PC-9 (cell line): ENCODE results near the gene TAL2. TPM values are rescaled to one million over a fixed set of nuclear protein-coding genes. Genes with fewer than 3 reads are reported as not detected.

Experiments
- BruUV-seq: library from RNA; stranded (reverse); fragments of 400-500 nt; replicated peaks from 2 replicates; lab custom pipeline; 2021; lab: Mats Ljungman, UMichigan
- CTCF ChIA-PET: fragments of 300-600 bp; sonication (Branson Sonifier 250); formaldehyde crosslinking; loops from one replicate; lab custom pipeline; 2022; ENCODE audit warnings: antibody characterized with exemption; lab: Charles Lee
- POLR2A ChIA-PET: fragments of 300-600 bp; sonication (Branson Sonifier 250); formaldehyde crosslinking; loops from one replicate; lab custom pipeline; 2022; ENCODE audit warnings: antibody characterized with exemption; ENCODE audit not compliant: unreplicated experiment; lab: Charles Lee
- DNase-seq, 2 experiments: peaks; one replicate each; pipeline versions ENCODE4 v3.0.0 to v3.0.0-alpha.2; 2015 to 2022; ENCODE audit warnings: mixed read lengths in 1 of 2
- H2AFZ ChIP-seq: fragments of 200-600 bp; sonication (generic); 2 replicates; pipeline ENCODE4 v1.8.1; 2017; ENCODE audit warnings: antibody characterized with exemption
- H3F3A ChIP-seq: fragments of 200-600 bp; sonication (generic); 2 replicates; pipeline ENCODE4 v1.8.1; 2017; ENCODE audit warnings: antibody characterized with exemption, mild to moderate bottlenecking, low read depth; ENCODE audit not compliant: insufficient read depth
- H3K27ac ChIP-seq: fragments of 200-600 bp; sonication (generic); 2 replicates; pipeline ENCODE4 v1.6.1; 2016; ENCODE audit warnings: mixed run types
- H3K27me3 ChIP-seq: fragments of 200-600 bp; sonication (generic); 2 replicates; pipeline ENCODE4 v1.6.1; 2016; ENCODE audit warnings: low read depth, mixed run types; ENCODE audit not compliant: insufficient read depth
- H3K36me3 ChIP-seq: fragments of 200-600 bp; sonication (generic); 2 replicates; pipeline ENCODE4 v1.6.1; 2016; ENCODE audit warnings: low read depth, mixed run types
- H3K4me1 ChIP-seq: fragments of 200-600 bp; sonication (generic); replicated peaks from 2 replicates; pipeline ENCODE4 v1.6.1; 2016; ENCODE audit warnings: mixed run types; ENCODE audit not compliant: insufficient read depth
- H3K4me2 ChIP-seq: fragments of 200-600 bp; sonication (generic); 2 replicates; pipeline ENCODE4 v1.6.1; 2017; ENCODE audit warnings: mixed run types
- H3K4me3 ChIP-seq: fragments of 200-600 bp; sonication (generic); 2 replicates; pipeline ENCODE4 v1.6.1; 2016; ENCODE audit warnings: mixed run types
- H3K79me2 ChIP-seq: fragments of 200-600 bp; sonication (generic); 2 replicates; pipeline ENCODE4 v1.6.1; 2017; ENCODE audit warnings: low read depth, mixed run types
- H3K9me2 ChIP-seq: fragments of 200-600 bp; sonication (generic); 2 replicates; pipeline ENCODE4 v1.8.1; 2017; ENCODE audit warnings: mild to moderate bottlenecking; ENCODE audit not compliant: insufficient read depth
- H3K9me3 ChIP-seq: fragments of 200-600 bp; sonication (generic); 2 replicates; pipeline ENCODE4 v1.8.1; 2016; ENCODE audit warnings: low read depth; ENCODE audit not compliant: insufficient read depth
- H4K20me1 ChIP-seq: fragments of 200-600 bp; sonication (generic); 2 replicates; pipeline ENCODE4 v1.8.1; 2017; ENCODE audit not compliant: insufficient read depth
- EZH2 ChIP-seq: fragments of 200-600 bp; sonication (generic); IDR thresholded peaks from 2 replicates; pipeline ENCODE4 v1.8.0; 2017; ENCODE audit warnings: antibody characterized with exemption, low read depth
- intact Hi-C: fragments of 100-400 bp; cut with micrococcal nuclease; formaldehyde crosslinking; loops from one replicate; pipeline ENCODE4 v1.10.0; 2022; ENCODE audit not compliant: unreplicated experiment
- total RNA-seq: library from RNA; stranded (reverse); gene quantifications from 2 replicates; pipeline ENCODE4 v1.2.3, GENCODE V29; 2021
- TF ChIP-seq, protein P1 (sequence below): fragments of 200-600 bp; sonication (generic); conservative IDR thresholded peaks from 2 replicates; pipeline ENCODE4 v1.6.1; 2017; ENCODE audit warnings: mixed run types, antibody characterized with exemption, mild to moderate bottlenecking, moderate library complexity

TAL2 gene
- total RNA-seq, 1 experiment from 2014 or later = not detected

DNA sequence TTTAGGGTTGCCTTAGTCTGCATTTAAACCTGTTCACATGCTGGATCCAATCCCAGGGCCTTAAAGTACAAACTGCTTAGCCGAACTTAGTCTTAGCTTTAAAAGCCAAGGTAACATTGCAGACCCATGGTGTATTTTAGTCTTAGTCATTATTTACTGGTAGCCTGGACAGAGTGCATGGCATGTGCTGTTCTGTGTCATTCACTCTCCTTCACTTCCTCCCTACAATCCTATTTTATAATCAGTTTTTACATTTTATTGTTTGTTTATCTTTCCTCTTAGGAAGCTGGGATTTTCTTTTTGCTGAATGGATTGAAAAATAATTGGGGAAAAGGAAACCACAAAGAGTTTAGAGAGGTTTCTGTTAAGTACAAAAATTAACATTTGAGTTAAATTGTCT lies 29.4 kb upstream of the TAL2 start:
- ChIA-PET POLR2A (no interaction called here), CTCF (no interaction called here)
- TF ChIP-seq EZH2 = no peak
- TF ChIP-seq, protein P1, sequence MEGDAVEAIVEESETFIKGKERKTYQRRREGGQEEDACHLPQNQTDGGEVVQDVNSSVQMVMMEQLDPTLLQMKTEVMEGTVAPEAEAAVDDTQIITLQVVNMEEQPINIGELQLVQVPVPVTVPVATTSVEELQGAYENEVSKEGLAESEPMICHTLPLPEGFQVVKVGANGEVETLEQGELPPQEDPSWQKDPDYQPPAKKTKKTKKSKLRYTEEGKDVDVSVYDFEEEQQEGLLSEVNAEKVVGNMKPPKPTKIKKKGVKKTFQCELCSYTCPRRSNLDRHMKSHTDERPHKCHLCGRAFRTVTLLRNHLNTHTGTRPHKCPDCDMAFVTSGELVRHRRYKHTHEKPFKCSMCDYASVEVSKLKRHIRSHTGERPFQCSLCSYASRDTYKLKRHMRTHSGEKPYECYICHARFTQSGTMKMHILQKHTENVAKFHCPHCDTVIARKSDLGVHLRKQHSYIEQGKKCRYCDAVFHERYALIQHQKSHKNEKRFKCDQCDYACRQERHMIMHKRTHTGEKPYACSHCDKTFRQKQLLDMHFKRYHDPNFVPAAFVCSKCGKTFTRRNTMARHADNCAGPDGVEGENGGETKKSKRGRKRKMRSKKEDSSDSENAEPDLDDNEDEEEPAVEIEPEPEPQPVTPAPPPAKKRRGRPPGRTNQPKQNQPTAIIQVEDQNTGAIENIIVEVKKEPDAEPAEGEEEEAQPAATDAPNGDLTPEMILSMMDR = no peak
- no peaks in the 10 kb centered on the region for H3K27me3 ChIP-seq
- no peak overlapping the region for H3K4me2 ChIP-seq
- no peak overlapping the region for H3K27ac ChIP-seq
- H4K20me1 ChIP-seq = no peaks in the 10 kb centered on the region
- H3F3A ChIP-seq = no peaks in the 10 kb centered on the region; the same call in 1 of the 2 replicates
- H3K79me2 ChIP-seq = no peaks in the 10 kb centered on the region
- no TSS peak for BruUV-seq
- H3K9me2 ChIP-seq = no peaks in the 10 kb centered on the region
- H3K36me3 ChIP-seq = no peaks in the 10 kb centered on the region
- H3K9me3 ChIP-seq = no peaks in the 10 kb centered on the region
- intact Hi-C loops = no loop called here
- DNase-seq = no peak
- no peak overlapping the region for H2AFZ ChIP-seq
- no peaks in the 10 kb centered on the region for H3K4me1 ChIP-seq
- no peak overlapping the region for H3K4me3 ChIP-seq

DNA sequence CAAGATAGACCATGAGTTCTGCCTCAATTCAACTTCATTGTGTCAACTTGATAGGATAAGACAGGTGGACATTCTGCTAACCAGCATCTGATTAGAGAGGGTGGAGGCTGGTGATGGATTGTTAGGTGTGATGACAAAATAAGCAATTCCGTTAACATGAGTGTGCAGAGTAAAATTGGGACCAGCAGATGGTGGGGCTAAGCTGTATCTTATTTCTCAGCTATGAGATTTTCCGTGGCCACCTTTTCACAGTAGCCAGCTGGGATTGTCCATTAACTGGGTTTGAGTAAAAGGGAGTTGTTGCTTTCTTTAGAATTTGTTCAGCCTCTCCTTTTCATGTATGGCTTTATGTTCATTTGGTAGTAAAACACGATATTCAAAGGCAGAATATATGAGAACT lies 28.8 kb upstream of the TAL2 start:
- Histone ChIP-seq H3K9me2 (no peaks in the 10 kb centered on the region), H3K4me1 (no peaks in the 10 kb centered on the region), H3F3A (no peaks in the 10 kb centered on the region; the same call in 1 of the 2 replicates), H3K4me3 (no peak overlapping the region), H4K20me1 (no peaks in the 10 kb centered on the region), H2AFZ (no peak overlapping the region), H3K27me3 (no peaks in the 10 kb centered on the region), H3K79me2 (no peaks in the 10 kb centered on the region), H3K27ac (no peak overlapping the region), H3K9me3 (no peaks in the 10 kb centered on the region), H3K36me3 (no peaks in the 10 kb centered on the region), H3K4me2 (no peak overlapping the region)
- ChIA-PET CTCF (no interaction called here), POLR2A (no interaction called here)
- no peak for DNase-seq
- intact Hi-C loops = no loop called here
- TF ChIP-seq, protein P1 = no peak
- TF ChIP-seq EZH2 = no peak
- BruUV-seq = no TSS peak

DNA sequence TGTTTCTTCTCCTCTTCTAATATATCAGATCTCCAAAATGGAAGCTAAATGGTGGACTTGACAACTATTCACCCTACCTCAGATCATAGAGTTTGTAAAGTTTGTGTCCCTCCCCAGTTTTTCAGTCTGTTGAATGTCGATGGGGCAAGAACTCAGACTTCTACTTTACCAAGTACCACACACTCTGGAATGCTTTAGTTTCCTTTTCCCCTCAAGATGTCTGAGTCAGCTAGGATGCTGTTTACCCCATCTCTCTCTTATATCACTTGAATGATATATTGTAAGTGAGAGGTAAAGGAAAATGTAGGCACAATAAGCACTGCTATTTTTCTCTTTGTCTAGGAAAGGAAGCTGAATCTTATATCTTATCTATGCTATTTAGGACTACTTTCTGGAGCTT lies 25.9 kb upstream of the TAL2 start:
- H3K9me3 ChIP-seq = no peaks in the 10 kb centered on the region
- no peaks in the 10 kb centered on the region; the same call in 1 of the 2 replicates for H3F3A ChIP-seq
- H3K4me3 ChIP-seq = no peak overlapping the region
- H3K79me2 ChIP-seq = no peaks in the 10 kb centered on the region
- POLR2A ChIA-PET = no interaction called here
- no TSS peak for BruUV-seq
- DNase-seq = no peak
- TF ChIP-seq EZH2 = no peak
- TF ChIP-seq, protein P1 = no peak
- H4K20me1 ChIP-seq = no peaks in the 10 kb centered on the region
- CTCF ChIA-PET = no interaction called here
- no peaks in the 10 kb centered on the region for H3K4me1 ChIP-seq
- H3K27me3 ChIP-seq = no peaks in the 10 kb centered on the region
- no peaks in the 10 kb centered on the region for H3K36me3 ChIP-seq
- intact Hi-C loops = no loop called here
- H3K27ac ChIP-seq = no peak overlapping the region
- H2AFZ ChIP-seq = no peak overlapping the region
- no peaks in the 10 kb centered on the region for H3K9me2 ChIP-seq
- H3K4me2 ChIP-seq = no peak overlapping the region
